Measurements from ENCODE around the gene RCSD1.

The RCSD1 gene

GRCh38 chr1:167663002-167663772 lies 33.2 kb downstream of the RCSD1 start:
- DNase-seq: no peak
- Histone ChIP-seq H3K27me3 (replicated peaks; ENCODE audit: control insufficient read depth, insufficient read depth, low read length, poor library complexity, severe bottlenecking) (no peaks in the 10 kb centered on the region), H3K36me3 (ENCODE audit: control insufficient read depth, insufficient read depth, low read length) (peaks cover 23% of the 10 kb centered on the region), H3K27ac (ENCODE audit: insufficient read depth, low read length, poor library complexity, severe bottlenecking) (peak overlapping the region; percentile 9), H3K4me3 (ENCODE audit: insufficient read depth, low read depth, low read length, poor library complexity, severe bottlenecking) (no peak overlapping the region), H3K4me1 (ENCODE audit: control insufficient read depth, insufficient read depth, low read length, poor library complexity, severe bottlenecking) (peaks cover 27% of the 10 kb centered on the region), H3K9me3 (ENCODE audit: control insufficient read depth, low read length) (no peaks in the 10 kb centered on the region)

- H3K9me3 ChIP-seq (ENCODE audit: control insufficient read depth, low read length): no peaks in the 10 kb centered on the region
- H3K4me3 ChIP-seq (ENCODE audit: insufficient read depth, low read depth, low read length, poor library complexity, severe bottlenecking): no peak overlapping the region
- no peak for DNase-seq
- H3K27ac ChIP-seq (ENCODE audit: insufficient read depth, low read length, poor library complexity, severe bottlenecking): peak overlapping the region; percentile 16
- no peaks in the 10 kb centered on the region for H3K27me3 ChIP-seq (replicated peaks; ENCODE audit: control insufficient read depth, insufficient read depth, low read length, poor library complexity, severe bottlenecking)
- peaks cover 36% of the 10 kb centered on the region for H3K36me3 ChIP-seq (ENCODE audit: control insufficient read depth, insufficient read depth, low read length)
- peaks cover 23% of the 10 kb centered on the region for H3K4me1 ChIP-seq (ENCODE audit: control insufficient read depth, insufficient read depth, low read length, poor library complexity, severe bottlenecking)
These were observed 35.4 kb downstream of the RCSD1 start for GRCh38 chr1:167665469-167665868.

- Histone ChIP-seq H3K4me1 (ENCODE audit: control insufficient read depth, insufficient read depth, low read length, poor library complexity, severe bottlenecking) (peaks cover 19% of the 10 kb centered on the region), H3K9me3 (ENCODE audit: control insufficient read depth, low read length) (no peaks in the 10 kb centered on the region), H3K27me3 (replicated peaks; ENCODE audit: control insufficient read depth, insufficient read depth, low read length, poor library complexity, severe bottlenecking) (no peaks in the 10 kb centered on the region), H3K36me3 (ENCODE audit: control insufficient read depth, insufficient read depth, low read length) (peaks cover 43% of the 10 kb centered on the region), H3K4me3 (ENCODE audit: insufficient read depth, low read depth, low read length, poor library complexity, severe bottlenecking) (no peak overlapping the region), H3K27ac (ENCODE audit: insufficient read depth, low read length, poor library complexity, severe bottlenecking) (no peak overlapping the region)
- DNase-seq: no peak
These were observed 36.4 kb downstream of the RCSD1 start for GRCh38 chr1:167666416-167666815.

GRCh38 chr1:167667536-167667935 lies 37.5 kb downstream of the RCSD1 start:
- H3K4me3 ChIP-seq (ENCODE audit: insufficient read depth, low read depth, low read length, poor library complexity, severe bottlenecking): no peak overlapping the region
- peaks cover 44% of the 10 kb centered on the region for H3K36me3 ChIP-seq (ENCODE audit: control insufficient read depth, insufficient read depth, low read length)
- H3K4me1 ChIP-seq (ENCODE audit: control insufficient read depth, insufficient read depth, low read length, poor library complexity, severe bottlenecking): peaks cover 15% of the 10 kb centered on the region
- H3K9me3 ChIP-seq (ENCODE audit: control insufficient read depth, low read length): no peaks in the 10 kb centered on the region
- H3K27me3 ChIP-seq (replicated peaks; ENCODE audit: control insufficient read depth, insufficient read depth, low read length, poor library complexity, severe bottlenecking): no peaks in the 10 kb centered on the region
- no peak for DNase-seq
- no peak overlapping the region for H3K27ac ChIP-seq (ENCODE audit: insufficient read depth, low read length, poor library complexity, severe bottlenecking)

GRCh38 chr1:167668108-167668507 lies 38.1 kb downstream of the RCSD1 start:
- H3K36me3 ChIP-seq (ENCODE audit: control insufficient read depth, insufficient read depth, low read length): peaks cover 43% of the 10 kb centered on the region

GRCh38 chr1:167669209-167670124 lies 39.4 kb downstream of the RCSD1 start:
- Histone ChIP-seq H3K4me1 (ENCODE audit: control insufficient read depth, insufficient read depth, low read length, poor library complexity, severe bottlenecking) (peaks cover 12% of the 10 kb centered on the region), H3K27me3 (replicated peaks; ENCODE audit: control insufficient read depth, insufficient read depth, low read length, poor library complexity, severe bottlenecking) (no peaks in the 10 kb centered on the region), H3K9me3 (ENCODE audit: control insufficient read depth, low read length) (no peaks in the 10 kb centered on the region), H3K27ac (ENCODE audit: insufficient read depth, low read length, poor library complexity, severe bottlenecking) (no peak overlapping the region), H3K4me3 (ENCODE audit: insufficient read depth, low read depth, low read length, poor library complexity, severe bottlenecking) (no peak overlapping the region), H3K36me3 (ENCODE audit: control insufficient read depth, insufficient read depth, low read length) (peaks cover 45% of the 10 kb centered on the region)
- no peak for DNase-seq

More at GRCh38 chr1:167668108-167668507, 38.1 kb downstream of the RCSD1 start:
- Histone ChIP-seq H3K4me1 (ENCODE audit: control insufficient read depth, insufficient read depth, low read length, poor library complexity, severe bottlenecking) (peaks cover 12% of the 10 kb centered on the region), H3K4me3 (ENCODE audit: insufficient read depth, low read depth, low read length, poor library complexity, severe bottlenecking) (no peak overlapping the region), H3K9me3 (ENCODE audit: control insufficient read depth, low read length) (no peaks in the 10 kb centered on the region), H3K27me3 (replicated peaks; ENCODE audit: control insufficient read depth, insufficient read depth, low read length, poor library complexity, severe bottlenecking) (no peaks in the 10 kb centered on the region), H3K27ac (ENCODE audit: insufficient read depth, low read length, poor library complexity, severe bottlenecking) (no peak overlapping the region)
- no peak for DNase-seq

- Histone ChIP-seq H3K27ac (ENCODE audit: insufficient read depth, low read length, poor library complexity, severe bottlenecking) (no peak overlapping the region), H3K4me3 (ENCODE audit: insufficient read depth, low read depth, low read length, poor library complexity, severe bottlenecking) (no peak overlapping the region), H3K9me3 (ENCODE audit: control insufficient read depth, low read length) (no peaks in the 10 kb centered on the region), H3K36me3 (ENCODE audit: control insufficient read depth, insufficient read depth, low read length) (peaks cover 49% of the 10 kb centered on the region), H3K4me1 (ENCODE audit: control insufficient read depth, insufficient read depth, low read length, poor library complexity, severe bottlenecking) (peaks cover 12% of the 10 kb centered on the region), H3K27me3 (replicated peaks; ENCODE audit: control insufficient read depth, insufficient read depth, low read length, poor library complexity, severe bottlenecking) (no peaks in the 10 kb centered on the region)
- no peak for DNase-seq
These were observed 40.5 kb downstream of the RCSD1 start for GRCh38 chr1:167670563-167670962.

- H3K36me3 ChIP-seq (ENCODE audit: control insufficient read depth, insufficient read depth, low read length): peaks cover 49% of the 10 kb centered on the region
- H3K4me1 ChIP-seq (ENCODE audit: control insufficient read depth, insufficient read depth, low read length, poor library complexity, severe bottlenecking): peaks cover 14% of the 10 kb centered on the region
- DNase-seq: no peak
- H3K9me3 ChIP-seq (ENCODE audit: control insufficient read depth, low read length): no peaks in the 10 kb centered on the region
- H3K27me3 ChIP-seq (replicated peaks; ENCODE audit: control insufficient read depth, insufficient read depth, low read length, poor library complexity, severe bottlenecking): no peaks in the 10 kb centered on the region
- no peak overlapping the region for H3K4me3 ChIP-seq (ENCODE audit: insufficient read depth, low read depth, low read length, poor library complexity, severe bottlenecking)
- H3K27ac ChIP-seq (ENCODE audit: insufficient read depth, low read length, poor library complexity, severe bottlenecking): peak overlapping the region; percentile 26
These were observed 41.9 kb downstream of the RCSD1 start for GRCh38 chr1:167671727-167672511.

GRCh38 chr1:167672831-167673230 lies 42.8 kb downstream of the RCSD1 start:
- Histone ChIP-seq H3K36me3 (ENCODE audit: control insufficient read depth, insufficient read depth, low read length) (peaks cover 49% of the 10 kb centered on the region), H3K4me1 (ENCODE audit: control insufficient read depth, insufficient read depth, low read length, poor library complexity, severe bottlenecking) (peaks cover 10% of the 10 kb centered on the region), H3K4me3 (ENCODE audit: insufficient read depth, low read depth, low read length, poor library complexity, severe bottlenecking) (no peak overlapping the region), H3K27me3 (replicated peaks; ENCODE audit: control insufficient read depth, insufficient read depth, low read length, poor library complexity, severe bottlenecking) (no peaks in the 10 kb centered on the region), H3K9me3 (ENCODE audit: control insufficient read depth, low read length) (no peaks in the 10 kb centered on the region), H3K27ac (ENCODE audit: insufficient read depth, low read length, poor library complexity, severe bottlenecking) (no peak overlapping the region)
- DNase-seq: no peak
